ENCODE measurements around the gene RAP1GAP.

GRCh38 chr1:21613072-21613867 is 55.9 kb downstream of the RAP1GAP start:
- TF ChIP-seq EZH2phosphoT487 (IDR thresholded peaks at IDR 0.05; ENCODE audit: insufficient read depth, low read depth), result no peak
- TF ChIP-seq EZH2 (IDR thresholded peaks at IDR 0.05; ENCODE audit: insufficient read depth, poor library complexity, severe bottlenecking), result no peak
